Measurements from ENCODE around the gene EXOC4.

EXOC4 gene

DNA sequence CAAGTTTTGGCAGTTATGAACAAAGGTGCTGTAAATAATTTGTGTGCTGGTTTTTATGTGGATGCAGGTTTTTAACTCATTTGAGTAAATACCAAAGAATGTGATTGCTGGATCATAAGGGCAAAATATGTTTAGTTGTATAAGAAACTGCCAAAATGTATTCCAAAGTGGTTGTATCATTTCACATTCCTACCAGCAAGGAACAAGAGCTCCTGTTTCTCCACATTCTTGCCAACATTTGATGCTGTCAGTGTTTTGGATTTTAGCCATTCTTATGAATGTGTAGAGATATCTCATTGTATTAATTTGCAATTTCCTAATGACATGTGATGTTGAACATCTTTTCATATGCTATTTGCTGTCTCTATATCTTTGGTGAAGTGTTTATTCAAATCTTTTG is 666.9 kb downstream of the EXOC4 start:
- peak; percentile 5 to 23 for DNase-seq (ENCODE audit: low read depth in 2 of 2)
- no peak overlapping the region for H3K4me3 ChIP-seq (replicated peaks in 1 of 2; ENCODE audit: low read depth in 2 of 2, low read length in 2 of 2)
- TF ChIP-seq, protein P1, sequence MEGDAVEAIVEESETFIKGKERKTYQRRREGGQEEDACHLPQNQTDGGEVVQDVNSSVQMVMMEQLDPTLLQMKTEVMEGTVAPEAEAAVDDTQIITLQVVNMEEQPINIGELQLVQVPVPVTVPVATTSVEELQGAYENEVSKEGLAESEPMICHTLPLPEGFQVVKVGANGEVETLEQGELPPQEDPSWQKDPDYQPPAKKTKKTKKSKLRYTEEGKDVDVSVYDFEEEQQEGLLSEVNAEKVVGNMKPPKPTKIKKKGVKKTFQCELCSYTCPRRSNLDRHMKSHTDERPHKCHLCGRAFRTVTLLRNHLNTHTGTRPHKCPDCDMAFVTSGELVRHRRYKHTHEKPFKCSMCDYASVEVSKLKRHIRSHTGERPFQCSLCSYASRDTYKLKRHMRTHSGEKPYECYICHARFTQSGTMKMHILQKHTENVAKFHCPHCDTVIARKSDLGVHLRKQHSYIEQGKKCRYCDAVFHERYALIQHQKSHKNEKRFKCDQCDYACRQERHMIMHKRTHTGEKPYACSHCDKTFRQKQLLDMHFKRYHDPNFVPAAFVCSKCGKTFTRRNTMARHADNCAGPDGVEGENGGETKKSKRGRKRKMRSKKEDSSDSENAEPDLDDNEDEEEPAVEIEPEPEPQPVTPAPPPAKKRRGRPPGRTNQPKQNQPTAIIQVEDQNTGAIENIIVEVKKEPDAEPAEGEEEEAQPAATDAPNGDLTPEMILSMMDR (IDR thresholded peaks at IDR 0.05; ENCODE audit: low read depth, low read length), result no peak

DNA sequence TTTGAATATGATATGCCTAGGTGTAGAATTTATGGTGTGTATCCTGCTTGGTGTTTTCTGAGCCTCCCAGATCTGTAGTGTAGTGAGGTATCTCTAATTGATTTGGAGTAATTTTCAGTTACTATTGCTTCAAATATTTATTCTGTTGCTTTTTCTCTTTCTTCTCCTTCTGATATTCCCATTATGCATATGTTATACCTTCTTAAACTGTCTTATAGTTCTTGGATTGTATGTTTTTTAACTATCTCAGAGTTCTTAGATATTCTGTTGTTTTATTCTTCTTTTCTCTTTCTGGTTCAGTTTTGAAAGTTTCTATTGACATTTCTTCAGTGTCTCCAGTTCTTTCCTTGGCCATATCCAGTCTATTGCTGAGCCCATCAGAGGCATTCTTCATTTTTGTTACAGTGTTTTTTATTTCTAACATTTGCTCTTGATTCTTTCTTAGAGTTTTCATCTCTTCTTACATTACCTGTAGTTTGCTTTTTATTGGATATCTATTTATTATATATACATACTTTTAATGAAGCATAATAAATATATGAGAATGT is 668.8 kb downstream of the EXOC4 start:
- no peak for DNase-seq (ENCODE audit: low read depth in 2 of 2)
- TF ChIP-seq, protein P1 (IDR thresholded peaks at IDR 0.05; ENCODE audit: low read depth, low read length), result no peak

GRCh38 chr7:133923974-133924373 is 671.1 kb downstream of the EXOC4 start:
- TF ChIP-seq, protein P1 (IDR thresholded peaks at IDR 0.05; ENCODE audit: low read depth, low read length), result no peak
- no peak for DNase-seq (ENCODE audit: low read depth in 2 of 2)

More for the DNA sequence above, 668.8 kb downstream of the EXOC4 start:
- H3K4me3 ChIP-seq (replicated peaks in 1 of 2; ENCODE audit: low read depth in 2 of 2, low read length in 2 of 2), result no peak overlapping the region

GRCh38 chr7:133931053-133931452 is 678.2 kb downstream of the EXOC4 start:
- TF ChIP-seq, protein P1 (IDR thresholded peaks at IDR 0.05; ENCODE audit: low read depth, low read length), result no peak
- H3K4me3 ChIP-seq (replicated peaks in 1 of 2; ENCODE audit: low read depth in 2 of 2, low read length in 2 of 2), result no peak overlapping the region
- no peak for DNase-seq (ENCODE audit: low read depth in 2 of 2)

More at GRCh38 chr7:133923974-133924373, 671.1 kb downstream of the EXOC4 start:
- H3K4me3 ChIP-seq (replicated peaks in 1 of 2; ENCODE audit: low read depth in 2 of 2, low read length in 2 of 2), result no peak overlapping the region

DNA sequence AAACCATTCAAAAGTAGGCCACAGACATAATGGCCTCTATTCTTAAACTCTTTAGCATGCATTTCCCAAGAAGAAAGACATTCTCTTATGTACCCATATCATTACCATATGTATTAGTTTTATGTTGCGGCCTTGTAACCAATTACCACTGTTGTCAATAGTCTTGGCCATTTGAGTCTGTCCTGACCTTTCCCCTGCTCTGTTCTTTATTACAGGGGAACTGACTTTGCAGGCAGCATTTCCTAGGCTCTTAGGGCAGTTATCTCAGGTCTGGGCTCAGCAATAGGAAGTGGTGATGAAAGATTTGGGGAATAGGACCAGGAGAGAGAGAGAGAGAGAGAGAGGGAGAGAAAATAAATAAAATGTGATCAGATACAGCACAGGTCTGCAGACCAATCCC is 679.7 kb downstream of the EXOC4 start:
- peak in 1 of 2 donors; percentile 20 for DNase-seq (ENCODE audit: low read depth in 2 of 2)
- TF ChIP-seq, protein P1 (IDR thresholded peaks at IDR 0.05; ENCODE audit: low read depth, low read length), result no peak
- no peak overlapping the region for H3K4me3 ChIP-seq (replicated peaks in 1 of 2; ENCODE audit: low read depth in 2 of 2, low read length in 2 of 2)

GRCh38 chr7:133934262-133934976 is 681.5 kb downstream of the EXOC4 start:
- no peak for DNase-seq (ENCODE audit: low read depth in 2 of 2)
- TF ChIP-seq, protein P1 (IDR thresholded peaks at IDR 0.05; ENCODE audit: low read depth, low read length), result no peak
- no peak overlapping the region for H3K4me3 ChIP-seq (replicated peaks in 1 of 2; ENCODE audit: low read depth in 2 of 2, low read length in 2 of 2)

Measured in cardiac fibroblast (primary cell).